Stimulated activated CD4-positive, alpha-beta T cell treated with anti-CD3 and anti-CD28 coated beads, TNF-alpha, amount 100 ng/mL, for 1 hour (primary cell): ENCODE data around the gene ZFP36L2.

Source experiments
- DNase-seq, 3 donors: peaks; one replicate each; pipeline ENCODE4 v3.0.0-alpha.2; 2020; ENCODE audit warnings: low read depth in 3 of 3, low spot score in 1 of 3

ZFP36L2 gene

DNA sequence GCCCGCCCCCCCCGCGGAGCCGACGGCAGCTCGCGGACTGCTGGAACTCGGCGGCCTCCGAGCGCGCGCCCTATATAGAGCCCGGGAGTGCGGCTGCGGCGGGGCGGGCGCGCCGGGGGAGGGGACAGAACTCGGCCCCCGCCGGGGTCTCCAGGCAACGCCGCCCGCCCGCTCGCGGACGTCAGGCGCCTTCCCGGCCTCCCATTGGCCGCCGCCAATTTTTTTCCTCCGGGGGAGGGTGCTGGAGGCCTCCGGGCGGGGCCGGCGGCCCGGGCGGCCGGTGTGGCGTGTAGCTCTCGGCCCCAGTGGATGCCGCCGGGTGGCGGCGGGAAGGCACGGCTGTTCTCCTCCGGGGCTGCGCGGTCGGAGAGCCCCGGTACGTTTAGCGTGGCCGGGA lies at the start of gene ZFP36L2:
Gene ZFP36L2 (minus strand): TSS at position 49 of the 397 bp plus-strand sequence. CDS start 291 bp downstream, outside the sequence.
- DNase-seq, result peak; percentile 89 to 97 (median 93)

- no peak for DNase-seq
These were observed 48.3 kb upstream of the ZFP36L2 start for GRCh38 chr2:43274721-43275120.

GRCh38 chr2:43274055-43274454 lies 47.6 kb upstream of the ZFP36L2 start:
- no peak for DNase-seq

DNA sequence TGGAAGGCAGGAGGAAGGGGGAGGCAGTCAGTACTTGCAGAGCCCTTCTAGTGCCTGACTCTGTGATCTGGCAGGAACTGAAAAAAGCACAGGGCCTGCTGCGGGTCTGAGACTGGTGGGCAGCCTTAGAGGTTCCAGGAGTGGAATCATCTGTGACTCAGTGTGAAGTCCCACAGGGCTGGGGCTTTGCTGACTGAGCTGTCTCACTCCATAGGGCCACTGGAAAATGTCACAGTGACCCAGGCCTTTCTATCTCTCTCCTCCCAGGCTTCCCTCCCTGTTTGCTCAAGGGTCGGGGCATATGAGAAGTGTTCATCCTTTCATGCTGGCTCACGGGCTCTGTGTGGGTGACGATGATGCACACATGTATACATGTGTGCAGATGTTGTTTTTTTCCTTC lies 47.1 kb upstream of the ZFP36L2 start:
- DNase-seq, result no peak

DNA sequence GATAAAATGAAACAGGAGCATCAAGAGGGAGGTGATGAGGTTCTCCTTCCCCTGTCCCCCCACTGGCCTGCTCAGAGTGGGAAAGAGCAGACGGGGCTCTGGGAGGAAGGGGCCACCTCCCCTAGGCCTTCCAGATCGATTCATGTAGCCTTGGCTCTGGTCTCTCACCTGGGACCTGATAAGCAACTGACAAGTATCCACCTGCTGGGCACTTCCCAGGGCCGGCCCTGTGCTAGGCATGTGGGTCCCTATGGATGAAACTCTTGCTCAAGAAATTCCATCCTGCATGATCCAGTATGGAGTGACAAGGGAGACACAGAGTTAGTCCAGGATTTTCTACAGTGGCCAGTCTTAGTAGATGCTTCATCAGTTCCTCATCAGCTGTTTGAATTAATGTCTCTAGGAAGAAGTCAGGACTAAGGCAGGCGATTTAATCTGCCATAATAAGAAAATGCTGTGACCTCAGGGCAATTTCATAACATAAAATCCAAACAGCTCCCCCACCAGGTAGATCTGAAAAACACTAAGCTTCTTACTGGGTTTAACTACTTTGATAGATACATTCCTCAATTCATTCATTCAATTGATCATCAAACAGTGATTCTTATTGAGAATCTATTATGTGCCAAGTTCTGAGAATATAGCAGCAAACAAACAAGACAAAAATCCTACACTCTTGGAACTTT lies 44.7 kb upstream of the ZFP36L2 start:
- DNase-seq, result no peak

- no peak for DNase-seq
These were observed 44.1 kb upstream of the ZFP36L2 start for GRCh38 chr2:43270461-43270860.

GRCh38 chr2:43269706-43270105 lies 43.3 kb upstream of the ZFP36L2 start:
- DNase-seq, result no peak

- DNase-seq, result no peak
These were observed 42.7 kb upstream of the ZFP36L2 start for GRCh38 chr2:43269074-43269572.

- DNase-seq, result no peak
These were observed 41.9 kb upstream of the ZFP36L2 start for GRCh38 chr2:43268066-43268953.

DNA sequence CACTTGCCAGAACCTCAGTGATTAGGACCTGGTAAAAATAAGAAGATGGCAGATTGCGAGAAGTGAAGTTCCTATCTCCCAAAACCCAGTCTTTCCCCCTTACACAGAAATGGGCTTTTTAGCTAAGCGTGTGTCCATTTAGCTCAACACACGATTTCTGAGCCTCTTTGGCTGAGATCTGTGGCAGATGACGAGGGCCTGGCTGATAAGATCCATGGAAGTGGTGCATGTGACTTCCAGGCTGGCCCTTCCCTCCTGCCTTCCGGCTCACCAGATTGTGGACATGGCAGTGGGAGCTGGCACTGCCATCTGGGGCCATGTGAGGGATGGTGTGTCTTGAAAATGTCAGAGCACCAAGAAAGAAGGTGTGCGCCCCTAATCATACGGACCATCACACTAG lies 41.0 kb upstream of the ZFP36L2 start:
- DNase-seq, result no peak

DNA sequence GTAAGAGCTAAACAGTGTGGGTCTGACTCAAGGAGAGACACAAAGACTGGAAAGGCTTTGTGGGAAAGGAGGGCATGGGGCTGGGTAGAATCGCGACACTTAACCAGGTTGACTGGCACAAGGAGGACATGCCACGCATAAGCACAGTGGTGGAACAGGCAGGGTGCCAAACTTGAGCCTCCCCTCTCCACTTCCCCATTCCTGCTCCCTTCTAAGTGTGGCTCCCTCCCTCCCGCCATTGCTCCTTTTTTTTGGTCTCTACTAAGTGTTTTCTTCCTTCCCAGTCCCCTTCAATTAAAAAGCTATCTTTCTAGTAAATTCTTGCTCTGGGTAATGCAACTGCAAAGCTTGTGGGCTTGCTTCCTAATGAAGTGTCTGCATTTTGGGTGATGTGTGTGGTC lies 40.3 kb upstream of the ZFP36L2 start:
- no peak for DNase-seq

- DNase-seq, result no peak
These were observed 39.0 kb upstream of the ZFP36L2 start for GRCh38 chr2:43265421-43265820.

DNA sequence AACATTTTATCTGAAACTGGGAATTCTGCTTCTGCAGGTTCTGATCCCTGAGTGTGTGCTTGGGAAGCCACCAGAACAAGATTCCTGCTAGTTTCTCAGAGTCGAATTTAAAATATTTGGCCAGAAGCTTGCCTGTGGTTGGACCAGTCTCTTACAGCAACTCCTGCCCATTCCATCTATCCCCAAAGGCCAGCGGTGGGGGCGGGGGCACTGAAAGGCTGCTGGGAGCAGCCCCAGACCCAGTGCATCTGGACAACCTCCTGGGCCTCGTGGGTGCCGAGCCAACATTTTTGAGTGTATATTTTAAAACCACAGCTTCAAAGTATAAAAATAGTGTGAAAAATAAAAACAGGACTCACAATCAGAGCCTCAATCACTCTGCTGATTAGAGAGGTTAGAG lies 38.6 kb upstream of the ZFP36L2 start:
- DNase-seq, result no peak

DNA sequence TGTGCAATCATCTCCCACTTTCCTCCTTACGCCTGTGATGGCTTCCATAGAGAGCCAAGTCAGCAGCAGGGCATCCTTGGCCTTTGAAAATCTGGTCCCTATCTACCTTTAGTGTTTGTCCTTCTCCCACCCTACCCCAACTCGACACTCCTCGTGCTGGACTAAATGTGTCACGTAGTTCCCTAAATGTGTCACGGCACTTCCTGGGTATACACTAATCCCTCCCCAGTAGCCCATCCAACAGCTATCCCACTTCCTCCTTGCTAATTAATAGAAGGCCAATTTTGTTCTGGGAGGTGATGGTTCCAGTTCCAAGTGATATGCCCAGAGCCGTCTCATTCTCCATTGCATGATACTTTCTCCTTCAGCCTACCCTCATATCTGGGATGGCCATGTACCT lies 36.5 kb upstream of the ZFP36L2 start:
- no peak for DNase-seq

DNA sequence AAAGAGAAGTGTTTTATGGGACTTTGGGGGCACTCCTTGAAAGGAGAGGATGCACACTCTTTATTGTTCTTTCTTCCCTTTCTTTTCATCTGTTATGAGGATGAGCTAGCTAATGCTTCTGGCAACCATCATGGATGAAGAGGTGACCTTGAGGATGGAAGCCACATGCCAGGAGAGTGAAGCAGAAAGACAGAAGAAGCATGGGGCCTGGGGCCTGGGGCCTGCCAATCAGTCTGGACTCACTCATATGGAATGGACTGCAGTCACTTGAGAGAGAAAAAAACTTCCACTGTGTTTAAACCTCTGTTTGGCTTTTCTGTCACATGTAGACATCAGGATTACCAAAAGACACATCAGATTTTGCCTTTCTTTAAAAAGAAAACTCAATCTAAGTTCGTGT lies 35.8 kb upstream of the ZFP36L2 start:
- no peak for DNase-seq

- no peak for DNase-seq
These were observed 33.1 kb upstream of the ZFP36L2 start for GRCh38 chr2:43259512-43259911.

- DNase-seq, result no peak
These were observed 32.2 kb upstream of the ZFP36L2 start for GRCh38 chr2:43258547-43259156.

DNA sequence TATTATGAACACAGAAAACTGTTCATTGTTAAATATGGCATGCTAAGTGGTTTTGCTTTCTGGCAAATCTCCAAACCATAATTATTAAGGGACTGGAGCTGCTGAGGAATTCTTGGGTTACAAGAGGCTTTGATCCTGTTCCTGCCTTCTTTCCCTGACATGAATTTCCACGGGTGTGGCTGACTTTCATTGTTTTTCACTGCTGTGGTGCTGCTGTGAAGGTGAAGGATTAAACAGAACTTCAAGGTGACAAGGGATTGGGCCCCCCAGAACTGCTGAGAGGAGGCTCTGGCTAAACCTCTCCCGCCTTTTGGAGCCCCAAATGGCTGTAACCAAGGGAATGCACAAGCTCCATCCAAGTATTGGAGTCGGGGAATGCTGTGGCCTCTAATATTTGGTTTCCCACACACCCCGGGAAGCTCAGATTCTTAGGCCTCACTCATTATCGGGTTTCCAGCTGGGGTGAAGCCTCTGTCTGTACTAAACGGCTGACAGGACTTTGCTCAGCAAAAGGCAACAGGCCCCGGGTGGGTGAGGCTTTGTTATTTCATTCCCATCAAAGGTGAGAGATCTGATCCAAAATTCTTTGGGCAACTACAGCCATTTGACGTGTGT lies 29.0 kb upstream of the ZFP36L2 start:
- DNase-seq, result no peak

- no peak for DNase-seq
These were observed 27.9 kb upstream of the ZFP36L2 start for GRCh38 chr2:43254331-43254730.

DNA sequence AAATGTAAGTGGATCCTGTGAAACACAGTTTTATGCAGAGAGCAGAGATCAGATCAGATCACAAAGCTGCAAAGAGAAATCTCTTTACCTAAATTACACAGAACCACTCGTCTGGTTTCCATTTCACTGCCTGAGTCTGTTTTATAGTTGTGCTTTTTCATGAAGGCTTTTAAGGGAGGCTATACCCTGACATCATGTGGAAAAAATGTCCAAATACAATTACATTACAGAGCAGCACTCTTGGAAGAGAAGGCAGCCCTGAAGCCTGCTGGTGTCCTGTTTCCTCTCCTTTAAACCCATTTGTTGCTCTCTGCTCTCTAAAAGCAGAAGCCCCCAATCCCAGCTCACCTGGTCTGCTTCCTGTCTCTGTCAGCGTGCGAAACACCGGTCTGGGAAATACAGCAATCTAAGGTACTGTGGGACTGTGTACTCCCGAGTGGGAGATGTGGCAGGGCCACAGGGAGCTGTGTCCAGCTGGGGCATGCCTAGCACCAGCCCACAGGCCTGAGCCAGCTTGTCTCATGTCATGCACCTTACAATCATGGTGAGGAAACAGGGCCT lies 24.8 kb upstream of the ZFP36L2 start:
- no peak for DNase-seq

- DNase-seq, result no peak
These were observed 23.6 kb upstream of the ZFP36L2 start for GRCh38 chr2:43250015-43250414.
